ENCODE data around the gene ARL8A. TPM values are rescaled to one million over a fixed set of nuclear protein-coding genes. Genes with fewer than 3 reads are reported as not detected.

Gene ARL8A
- total and polyA plus RNA-seq, 10 of the 15 experiments (the other 5 are each of a cell fraction or from before 2014, with no cell fraction given): 0.34 to 49.2 (median 15.4) TPM

DNA sequence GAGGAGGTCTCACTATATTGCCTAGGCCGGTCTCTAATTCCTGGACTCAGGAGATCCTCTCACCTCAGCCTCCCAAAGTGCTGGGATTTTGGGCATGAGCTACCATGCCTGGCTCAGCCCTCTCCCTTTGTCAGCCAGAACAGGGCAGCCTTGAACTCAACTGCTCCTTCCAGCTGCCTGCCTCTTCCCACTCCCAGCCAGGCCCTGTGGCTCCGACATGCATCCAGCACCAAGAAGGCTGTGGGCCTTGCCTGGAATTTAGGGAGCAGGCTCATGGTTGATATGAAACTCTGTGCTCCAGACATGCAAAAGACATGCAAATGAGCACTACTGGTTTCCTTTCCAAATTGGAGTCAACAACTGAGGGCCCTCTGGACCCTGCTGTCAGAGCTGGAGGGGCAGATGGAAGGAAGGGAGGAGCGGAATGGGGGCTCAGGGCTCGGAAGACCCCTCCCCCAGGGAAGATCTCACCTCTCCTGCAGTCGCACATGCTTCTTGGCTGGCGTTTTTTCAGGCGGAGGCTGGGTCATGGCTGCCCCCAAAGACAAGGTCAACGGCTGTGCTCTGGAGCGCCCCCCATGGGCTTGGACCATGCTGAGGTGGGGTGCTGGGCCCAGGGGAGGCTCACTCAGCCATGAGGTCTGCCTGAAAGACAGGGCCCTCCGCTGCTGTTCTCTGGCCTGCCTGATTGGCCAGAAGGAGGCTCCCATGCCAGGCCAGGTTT, 14.4 kb upstream of the ARL8A start (continued):
- TF ChIP-seq USF2 (IDR thresholded peaks at IDR 0.05; ENCODE audit: borderline replicate concordance, low read depth, low read length): no peak
- 0 out of 2 replicates have a peak, but pooled peaks have one; percentile 33 for TF ChIP-seq NR2C1 (IDR thresholded peaks at IDR 0.05)
- no peak for TF ChIP-seq ZBTB4 (CRISPR knock-in tag; IDR thresholded peaks at IDR 0.05)
- TF ChIP-seq CBX3 (IDR thresholded peaks at IDR 0.05; ENCODE audit: borderline replicate concordance, low read depth): no peak
- no peak for TF ChIP-seq HCFC1 (IDR thresholded peaks at IDR 0.05; ENCODE audit: low read length)
- no peak for TF ChIP-seq SMAD5 (IDR thresholded peaks at IDR 0.05; ENCODE audit: low read depth)
- TF ChIP-seq SRF (IDR thresholded peaks at IDR 0.05; ENCODE audit: low read depth in 2 of 2, low read length in 2 of 2): no peak
- no peak for TF ChIP-seq FOXK2 (IDR thresholded peaks at IDR 0.05)
- TF ChIP-seq KDM1A (IDR thresholded peaks at IDR 0.05; ENCODE audit: borderline replicate concordance): no peak
- TF ChIP-seq HDGF (IDR thresholded peaks at IDR 0.05): peak; percentile 29; the same call in 1 of the 2 replicates
- peak; percentile 78 for TF ChIP-seq ZNF687 (IDR thresholded peaks at IDR 0.05)
- TF ChIP-seq SREBF1 (IDR thresholded peaks at IDR 0.05; ENCODE audit: low read length): no peak

All from GM12878 (cell line).